Astrocyte (in vitro differentiated cells and primary cell): ENCODE measurements around the gene SEC16B. TPM values are rescaled to one million over a fixed set of nuclear protein-coding genes. Genes with fewer than 3 reads are reported as not detected.

Experiments
- DNase-seq: peaks from one replicate; pipeline ENCODE4 v3.0.0-alpha.2; 2010; ENCODE audit warnings: low read depth
- FAIRE-seq: peaks from 2 replicates; lab custom pipeline; 2011; peaks lifted over from hg19 to GRCh38; lab: Jason Lieb, UNC
- H2AFZ ChIP-seq: 2 replicates; pipeline ENCODE4 v1.6.0; 2012; ENCODE audit warnings: low read depth, low read length, inconsistent platforms
- H3K27ac ChIP-seq: 2 replicates; pipeline ENCODE4 v1.5.1; 2011; ENCODE audit warnings: low read depth, low read length, inconsistent platforms
- H3K27me3 ChIP-seq: 2 replicates; pipeline ENCODE4 v1.6.0; 2011; ENCODE audit warnings: low read length, inconsistent platforms; ENCODE audit not compliant: insufficient read depth
- H3K36me3 ChIP-seq: 2 replicates; pipeline ENCODE4 v1.5.1; 2011; ENCODE audit warnings: low read length, inconsistent platforms; ENCODE audit not compliant: insufficient read depth
- H3K4me1 ChIP-seq: 2 replicates; pipeline ENCODE4 v1.5.1; 2011; ENCODE audit warnings: low read length, inconsistent platforms; ENCODE audit not compliant: insufficient read depth
- H3K4me2 ChIP-seq: 2 replicates; pipeline ENCODE4 v1.6.0; 2012; ENCODE audit warnings: low read length, inconsistent platforms
- H3K4me3 ChIP-seq: 2 replicates; pipeline ENCODE4 v1.5.1; 2011; ENCODE audit warnings: low read depth, mild to moderate bottlenecking, low read length, inconsistent platforms; ENCODE audit not compliant: insufficient read depth
- H3K79me2 ChIP-seq: 2 replicates; pipeline ENCODE4 v1.6.0; 2012; ENCODE audit warnings: mild to moderate bottlenecking, low read length, inconsistent platforms; ENCODE audit not compliant: insufficient read depth
- H3K9ac ChIP-seq: 2 replicates; pipeline ENCODE4 v1.6.0; 2012; ENCODE audit warnings: mild to moderate bottlenecking, low read length, inconsistent platforms
- H3K9me3 ChIP-seq: 2 replicates; pipeline ENCODE4 v1.5.1; 2012; ENCODE audit warnings: low read depth, mild to moderate bottlenecking, low read length, inconsistent platforms; ENCODE audit not compliant: insufficient read depth
- H4K20me1 ChIP-seq: 2 replicates; pipeline ENCODE4 v1.6.0; 2012; ENCODE audit warnings: low read length, inconsistent platforms; ENCODE audit not compliant: insufficient read depth
- H3K27ac Mint-ChIP-seq: one replicate; pipeline ENCODE4 v1.8.0; 2021; ENCODE audit warnings: mild to moderate bottlenecking, mixed read lengths; ENCODE audit not compliant: unreplicated experiment
- H3K27me3 Mint-ChIP-seq: one replicate; pipeline ENCODE4 v1.8.0; 2021; ENCODE audit warnings: low read depth, mixed read lengths; ENCODE audit not compliant: unreplicated experiment
- H3K36me3 Mint-ChIP-seq: one replicate; pipeline ENCODE4 v1.8.0; 2021; ENCODE audit warnings: low read depth, mixed read lengths; ENCODE audit not compliant: unreplicated experiment
- H3K4me1 Mint-ChIP-seq: one replicate; pipeline ENCODE4 v1.8.0; 2021; ENCODE audit warnings: low read depth, mixed read lengths; ENCODE audit not compliant: unreplicated experiment
- H3K4me3 Mint-ChIP-seq: one replicate; pipeline ENCODE4 v1.8.0; 2021; ENCODE audit warnings: mild to moderate bottlenecking, moderate library complexity, mixed read lengths; ENCODE audit not compliant: unreplicated experiment
- H3K9me3 Mint-ChIP-seq: one replicate; pipeline ENCODE4 v1.8.0; 2021; ENCODE audit warnings: mild to moderate bottlenecking, mixed read lengths; ENCODE audit not compliant: unreplicated experiment
- EZH2 ChIP-seq: IDR thresholded peaks from 2 replicates; pipeline ENCODE4 v1.6.1; 2012; ENCODE audit warnings: mild to moderate bottlenecking, low read length, inconsistent platforms; ENCODE audit not compliant: insufficient read depth
- total RNA-seq: library from RNA; stranded (reverse); gene quantifications from 2 replicates; pipeline ENCODE4 v1.2.1, GENCODE V29; 2021
- TF ChIP-seq, protein P1 (sequence below): IDR thresholded peaks from 2 replicates; pipeline ENCODE4 v1.5.1; 2011; ENCODE audit warnings: low read depth, mild to moderate bottlenecking, inconsistent platforms, low read length, moderate library complexity; ENCODE audit not compliant: insufficient read depth

SEC16B gene
- total RNA-seq, 1 donor from 2014 or later: 3.0 TPM

DNA sequence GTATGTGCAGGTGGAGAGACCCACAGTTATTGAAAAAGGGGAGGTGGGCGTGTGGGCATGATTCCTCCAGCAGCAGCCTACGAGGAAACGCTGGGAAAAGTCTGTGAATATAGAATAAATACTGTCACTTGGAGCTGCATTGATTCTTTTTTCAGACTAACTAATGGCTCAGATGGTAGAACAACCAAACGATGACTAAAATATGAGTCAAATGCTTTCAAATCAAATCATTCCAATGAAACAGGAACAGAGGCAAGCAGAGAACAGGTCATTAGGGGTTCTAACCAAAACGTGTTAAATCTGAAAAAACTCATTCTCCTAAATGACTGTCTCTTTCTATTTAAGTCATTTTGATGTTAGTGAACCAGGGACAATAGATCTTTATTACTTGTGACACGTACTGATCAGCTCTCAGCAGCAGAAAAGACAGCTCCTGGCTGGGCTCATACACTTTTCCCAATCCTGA is 35.1 kb upstream of the SEC16B start:
- H3K79me2 ChIP-seq: no peaks in the 10 kb centered on the region
- Mint-ChIP-seq H3K4me1 (peaks cover 11% of the 10 kb centered on the region), H3K9me3 (no peaks in the 10 kb centered on the region), H3K36me3 (no peaks in the 10 kb centered on the region), H3K27me3 (no peaks in the 10 kb centered on the region), H3K27ac (no peak overlapping the region), H3K4me3 (no peak overlapping the region)
- no peak overlapping the region for H3K9ac ChIP-seq
- peak overlapping the region; percentile 33 for H2AFZ ChIP-seq
- TF ChIP-seq, protein P1, sequence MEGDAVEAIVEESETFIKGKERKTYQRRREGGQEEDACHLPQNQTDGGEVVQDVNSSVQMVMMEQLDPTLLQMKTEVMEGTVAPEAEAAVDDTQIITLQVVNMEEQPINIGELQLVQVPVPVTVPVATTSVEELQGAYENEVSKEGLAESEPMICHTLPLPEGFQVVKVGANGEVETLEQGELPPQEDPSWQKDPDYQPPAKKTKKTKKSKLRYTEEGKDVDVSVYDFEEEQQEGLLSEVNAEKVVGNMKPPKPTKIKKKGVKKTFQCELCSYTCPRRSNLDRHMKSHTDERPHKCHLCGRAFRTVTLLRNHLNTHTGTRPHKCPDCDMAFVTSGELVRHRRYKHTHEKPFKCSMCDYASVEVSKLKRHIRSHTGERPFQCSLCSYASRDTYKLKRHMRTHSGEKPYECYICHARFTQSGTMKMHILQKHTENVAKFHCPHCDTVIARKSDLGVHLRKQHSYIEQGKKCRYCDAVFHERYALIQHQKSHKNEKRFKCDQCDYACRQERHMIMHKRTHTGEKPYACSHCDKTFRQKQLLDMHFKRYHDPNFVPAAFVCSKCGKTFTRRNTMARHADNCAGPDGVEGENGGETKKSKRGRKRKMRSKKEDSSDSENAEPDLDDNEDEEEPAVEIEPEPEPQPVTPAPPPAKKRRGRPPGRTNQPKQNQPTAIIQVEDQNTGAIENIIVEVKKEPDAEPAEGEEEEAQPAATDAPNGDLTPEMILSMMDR: no peak
- no peak for TF ChIP-seq EZH2
- H3K27me3 ChIP-seq: no peaks in the 10 kb centered on the region
- no peak overlapping the region for H3K27ac ChIP-seq
- no peaks in the 10 kb centered on the region for H3K36me3 ChIP-seq
- H3K4me1 ChIP-seq: peaks cover 10% of the 10 kb centered on the region
- peak overlapping the region; percentile 75 for H3K4me2 ChIP-seq
- no peaks in the 10 kb centered on the region for H3K9me3 ChIP-seq
- DNase-seq (peak; percentile 60), FAIRE-seq (peak; percentile 99)
- peak overlapping the region; percentile 38 for H3K4me3 ChIP-seq
- no peaks in the 10 kb centered on the region for H4K20me1 ChIP-seq

DNA sequence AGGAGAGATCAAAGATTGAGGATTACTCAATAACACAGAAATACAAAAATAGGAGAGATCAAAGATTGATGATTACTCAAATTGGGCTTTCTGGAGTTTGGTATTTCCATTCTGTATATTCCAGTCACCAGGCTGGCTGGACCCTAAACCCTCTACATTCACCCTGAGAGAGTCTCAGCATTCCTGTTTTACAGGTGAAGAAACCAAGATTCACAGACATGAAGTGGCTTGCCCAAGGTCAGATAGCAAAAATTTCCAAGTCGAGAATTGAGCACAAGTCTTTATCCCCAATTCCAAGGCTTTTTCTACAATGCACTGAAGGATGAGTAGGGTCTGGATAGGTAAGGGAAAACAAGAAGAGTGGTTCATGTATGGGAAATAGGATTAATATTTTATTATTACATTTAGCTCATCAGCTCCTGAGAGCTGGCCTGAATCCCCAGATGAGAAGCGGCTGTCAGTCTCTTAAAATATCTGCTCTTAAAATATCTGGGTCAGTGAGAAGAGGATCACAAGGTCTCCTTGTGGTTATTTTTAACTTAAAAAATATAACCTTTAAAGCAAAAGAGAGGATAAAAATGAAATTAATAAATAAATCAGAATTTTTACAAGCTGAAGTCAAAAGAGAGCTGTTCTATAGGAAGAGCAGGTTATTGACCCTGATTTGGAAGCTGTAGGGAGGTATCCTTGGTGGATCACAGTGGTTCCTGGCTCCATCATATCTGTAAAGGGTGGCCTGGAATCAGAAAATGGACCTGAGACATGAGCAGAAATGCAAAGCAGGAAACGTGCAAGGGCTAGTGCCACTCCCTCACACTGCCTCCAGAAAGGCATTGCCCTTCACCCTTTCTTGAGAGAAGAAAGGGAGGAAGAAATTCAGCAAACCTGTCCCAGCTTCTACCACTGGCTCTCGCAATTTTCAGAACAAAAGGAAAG is 29.1 kb upstream of the SEC16B start:
- H3K4me2 ChIP-seq: no peak overlapping the region
- no peak for DNase-seq

More for the DNA sequence above, 29.1 kb upstream of the SEC16B start:
- no peak overlapping the region for H3K9ac ChIP-seq
- no peaks in the 10 kb centered on the region for H3K4me1 ChIP-seq
- FAIRE-seq: no peak
- no peak overlapping the region for H3K4me3 ChIP-seq
- no peak overlapping the region for H3K4me3 Mint-ChIP-seq
- H2AFZ ChIP-seq: no peak overlapping the region
- H3K27ac Mint-ChIP-seq: no peak overlapping the region
- no peaks in the 10 kb centered on the region for H3K9me3 Mint-ChIP-seq
- no peaks in the 10 kb centered on the region for H4K20me1 ChIP-seq
- H3K27me3 ChIP-seq: no peaks in the 10 kb centered on the region
- no peaks in the 10 kb centered on the region for H3K27me3 Mint-ChIP-seq
- H3K4me1 Mint-ChIP-seq: peaks cover 7% of the 10 kb centered on the region
- no peaks in the 10 kb centered on the region for H3K9me3 ChIP-seq
- no peaks in the 10 kb centered on the region for H3K36me3 Mint-ChIP-seq
- H3K27ac ChIP-seq: no peak overlapping the region
- no peaks in the 10 kb centered on the region for H3K36me3 ChIP-seq
- TF ChIP-seq EZH2: no peak
- TF ChIP-seq, protein P1: no peak
- no peaks in the 10 kb centered on the region for H3K79me2 ChIP-seq
